Kidney (tissue), 14 donors: ENCODE data around the gene LHPP. TPM values are rescaled to one million over a fixed set of nuclear protein-coding genes. Genes with fewer than 3 reads are reported as not detected.
A peak's percentile ranks its signal among the peaks of the same experiment; 100 is the strongest.

Experiments used
- DNase-seq, 5 donors: peaks; one replicate each; pipeline ENCODE4 v3.0.0-alpha.2; 2013 to 2020
- FAIRE-seq: peaks from 2 replicates; lab custom pipeline; 2012; peaks lifted over from hg19 to GRCh38; lab: Jason Lieb, UNC
- H3K27ac ChIP-seq, 2 donors: one replicate each; pipeline ENCODE4 v1.7.0; 2013; ENCODE audit warnings: low read depth in 2 of 2, low read length in 2 of 2, inconsistent platforms in 1 of 2
- H3K27me3 ChIP-seq: one replicate; pipeline ENCODE4 v1.7.1; 2013; ENCODE audit warnings: low read length, inconsistent platforms; ENCODE audit not compliant: control insufficient read depth, insufficient read depth
- H3K36me3 ChIP-seq, 3 donors: one replicate each; pipeline versions ENCODE4 v1.7.0 to v1.7.1; 2013; ENCODE audit warnings: low read length in 3 of 3, control low read depth in 1 of 3, inconsistent platforms in 1 of 3; ENCODE audit not compliant: insufficient read depth in 3 of 3, control insufficient read depth in 2 of 3
- H3K4me1 ChIP-seq, 3 donors: one replicate each; pipeline versions ENCODE4 v1.7.0 to v1.7.1; 2013; ENCODE audit warnings: low read length in 3 of 3, inconsistent platforms in 1 of 3, low read depth in 1 of 3; ENCODE audit not compliant: control insufficient read depth in 2 of 3, insufficient read depth in 2 of 3
- H3K4me3 ChIP-seq, 3 donors: one replicate each; pipeline versions ENCODE4 v1.7.0 to v1.8.1; 2013; ENCODE audit warnings: low read length in 3 of 3, control low read depth in 1 of 3, inconsistent platforms in 1 of 3
- H3K9ac ChIP-seq, 3 donors: one replicate each; pipeline versions ENCODE4 v1.7.0 to v1.7.1; 2013; ENCODE audit warnings: low read length in 3 of 3, control low read depth in 1 of 3, inconsistent platforms in 1 of 3
- H3K9me3 ChIP-seq, 3 donors: one replicate each; pipeline versions ENCODE4 v1.7.0 to v1.7.1; 2013; ENCODE audit warnings: low read length in 3 of 3, control low read depth in 1 of 3, inconsistent platforms in 1 of 3; ENCODE audit not compliant: control insufficient read depth in 2 of 3, insufficient read depth in 1 of 3
- intact Hi-C: fragments of 100-400 bp; cut with DNase I; formaldehyde crosslinking; loops from one replicate; pipeline ENCODE4 v1.11.1; 2022
- polyA plus RNA-seq: library from polyadenylated mRNA; stranded (reverse); fragments of 350-450 nt; fragmentation: Illumina TruSeq; extraction: RNeasy Lipid Tissue Mini Kit (QIAGEN cat#74804); gene quantifications from one replicate; pipeline ENCODE4 v1.2.3, GENCODE V29; 2014; ENCODE audit warnings: low read depth, low replicate concordance; ENCODE audit not compliant: insufficient read depth
- total RNA-seq: library from RNA; stranded (reverse); fragmentation: NEBNext Ultra II Directional; extraction: Animal tissue kit (Norgen Biotek cat#: 25700); gene quantifications from one replicate; pipeline ENCODE4 v1.2.1, GENCODE V29; 2021
- TF ChIP-seq, protein P1 (sequence below): IDR thresholded peaks from 3 replicates; pipeline ENCODE4 v1.5.1; 2012; ENCODE audit warnings: mild to moderate bottlenecking, moderate library complexity, borderline replicate concordance; ENCODE audit not compliant: insufficient read depth; ENCODE audit errors: extremely low read depth
- donor health status: control.
- donor health status: control.
- donor health status: control.
- donor health status: control.
- donor health status: control.
- donor health status: DM: yes; HTN: yes; CAD: no.
- donor health status: Normal renal cell carcinoma (clear cell type).

The LHPP gene
- total and polyA plus RNA-seq, 2 donors from 2014 or later: 16.6 to 52.5 TPM

DNA sequence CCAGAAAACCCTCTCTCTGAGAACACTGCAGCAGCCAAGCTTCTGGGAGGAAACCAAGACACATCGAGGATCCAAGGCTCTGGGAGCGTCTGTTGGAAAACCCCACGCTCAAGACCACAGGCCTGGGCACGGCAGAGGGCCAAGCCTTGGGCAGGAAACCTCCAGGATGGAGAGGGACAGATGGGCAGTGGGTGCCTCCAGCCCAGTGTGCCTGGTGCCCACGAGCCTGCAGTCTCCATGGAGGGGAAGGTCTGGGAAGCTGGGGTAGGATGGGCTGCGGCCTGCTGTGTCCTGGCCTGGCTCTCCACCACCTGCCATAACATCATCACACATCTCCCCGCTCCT, 186.5 kb downstream of the LHPP start:
- TF ChIP-seq, protein P1, sequence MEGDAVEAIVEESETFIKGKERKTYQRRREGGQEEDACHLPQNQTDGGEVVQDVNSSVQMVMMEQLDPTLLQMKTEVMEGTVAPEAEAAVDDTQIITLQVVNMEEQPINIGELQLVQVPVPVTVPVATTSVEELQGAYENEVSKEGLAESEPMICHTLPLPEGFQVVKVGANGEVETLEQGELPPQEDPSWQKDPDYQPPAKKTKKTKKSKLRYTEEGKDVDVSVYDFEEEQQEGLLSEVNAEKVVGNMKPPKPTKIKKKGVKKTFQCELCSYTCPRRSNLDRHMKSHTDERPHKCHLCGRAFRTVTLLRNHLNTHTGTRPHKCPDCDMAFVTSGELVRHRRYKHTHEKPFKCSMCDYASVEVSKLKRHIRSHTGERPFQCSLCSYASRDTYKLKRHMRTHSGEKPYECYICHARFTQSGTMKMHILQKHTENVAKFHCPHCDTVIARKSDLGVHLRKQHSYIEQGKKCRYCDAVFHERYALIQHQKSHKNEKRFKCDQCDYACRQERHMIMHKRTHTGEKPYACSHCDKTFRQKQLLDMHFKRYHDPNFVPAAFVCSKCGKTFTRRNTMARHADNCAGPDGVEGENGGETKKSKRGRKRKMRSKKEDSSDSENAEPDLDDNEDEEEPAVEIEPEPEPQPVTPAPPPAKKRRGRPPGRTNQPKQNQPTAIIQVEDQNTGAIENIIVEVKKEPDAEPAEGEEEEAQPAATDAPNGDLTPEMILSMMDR: no peak
- no peak for FAIRE-seq
- no peaks in the 10 kb centered on the region for H3K27me3 ChIP-seq
- H3K27ac ChIP-seq: peak overlapping the region; percentile 57 to 67
- H3K4me1 ChIP-seq: peaks cover 0 to 56% (median 31%) of the 10 kb centered on the region in 3 donors
- no peak overlapping the region for H3K9ac ChIP-seq
- intact Hi-C loops: no loop called here
- H3K36me3 ChIP-seq: peaks cover 0 to 5% (median 2%) of the 10 kb centered on the region in 3 donors
- no peaks in the 10 kb centered on the region for H3K9me3 ChIP-seq
- no peak overlapping the region for H3K4me3 ChIP-seq
- peak in 1 of 5 donors; percentile 64 for DNase-seq

DNA sequence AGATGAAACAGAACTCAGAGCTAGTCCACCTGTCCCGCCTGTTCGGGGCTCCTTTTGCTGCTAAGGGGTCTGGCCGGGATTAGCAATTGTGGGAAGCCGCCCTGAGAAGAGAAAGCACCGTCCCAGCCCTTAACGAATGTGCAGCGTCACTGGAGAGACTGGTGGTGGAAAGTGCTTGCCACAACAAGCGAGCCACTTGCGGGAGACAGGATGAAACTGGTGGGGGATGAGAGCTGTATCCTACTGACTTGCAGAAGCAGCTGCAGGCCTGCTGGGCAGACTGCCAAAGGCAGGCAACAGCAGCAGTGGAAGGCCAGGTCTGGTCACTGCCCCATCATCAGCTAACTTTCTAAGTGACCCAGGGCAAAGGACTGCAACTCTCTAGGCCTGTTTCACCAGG, 187.1 kb downstream of the LHPP start:
- H3K9me3 ChIP-seq: no peaks in the 10 kb centered on the region
- H3K9ac ChIP-seq: no peak overlapping the region
- DNase-seq: peak in 4 of 5 donors; percentile 24 to 90 (median 56)
- H3K27ac ChIP-seq: peak overlapping the region in 1 of 2 donors; percentile 57
- no peak overlapping the region for H3K4me3 ChIP-seq
- FAIRE-seq: no peak
- TF ChIP-seq, protein P1: no peak
- H3K4me1 ChIP-seq: peaks cover 0 to 61% (median 35%) of the 10 kb centered on the region in 3 donors
- H3K27me3 ChIP-seq: no peaks in the 10 kb centered on the region
- intact Hi-C loops: no loop called here
- H3K36me3 ChIP-seq: peaks cover 0 to 5% (median 2%) of the 10 kb centered on the region in 3 donors

DNA sequence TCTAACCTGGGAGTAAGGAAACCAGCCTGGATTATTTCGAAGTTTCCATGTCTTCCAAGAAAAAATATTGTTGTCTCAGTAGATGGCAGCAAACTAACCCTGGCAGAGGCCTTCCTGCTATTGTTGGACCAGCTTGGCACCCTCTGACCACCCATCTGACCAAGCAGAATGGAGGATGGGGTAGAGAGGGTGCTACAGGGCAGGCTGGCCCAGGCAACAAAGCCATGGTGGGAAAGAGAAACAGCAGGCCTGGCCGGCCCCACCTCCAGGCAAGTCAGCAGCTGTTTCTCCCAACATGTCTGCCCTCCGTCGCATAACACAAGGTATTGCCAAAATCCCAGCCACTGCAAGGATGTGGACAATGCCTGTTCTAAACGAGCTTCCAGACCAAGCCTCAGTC, 187.6 kb downstream of the LHPP start:
- DNase-seq: peak in 1 of 5 donors; percentile 76
- Histone ChIP-seq H3K36me3 (peaks cover 0 to 5% (median 2%) of the 10 kb centered on the region in 3 donors), H3K4me3 (no peak overlapping the region), H3K9ac (no peak overlapping the region), H3K4me1 (peaks cover 0 to 65% (median 40%) of the 10 kb centered on the region in 3 donors), H3K9me3 (no peaks in the 10 kb centered on the region), H3K27ac (peak overlapping the region; percentile 44 to 57), H3K27me3 (no peaks in the 10 kb centered on the region)
- intact Hi-C loops: no loop called here
- no peak for FAIRE-seq
- TF ChIP-seq, protein P1: no peak

DNA sequence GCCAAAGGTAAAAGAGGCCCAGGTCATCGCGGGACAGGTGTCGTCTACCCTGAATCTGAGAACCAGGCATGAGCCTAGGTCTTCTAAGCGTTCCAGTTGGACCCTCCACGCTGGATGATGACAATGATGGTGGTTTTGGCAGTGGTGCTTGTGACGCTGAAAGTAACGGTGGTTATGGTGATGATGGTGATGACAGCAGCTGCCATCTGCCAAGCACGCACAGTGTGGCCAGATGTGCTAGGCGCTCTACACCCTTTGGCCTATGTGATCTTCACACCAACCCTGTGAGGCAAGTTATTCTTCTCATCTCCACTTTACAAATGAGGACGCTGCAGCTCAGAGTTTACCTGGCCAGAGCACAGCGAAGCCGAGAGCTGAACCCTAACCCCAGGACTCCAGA, 188.6 kb downstream of the LHPP start:
- no peaks in the 10 kb centered on the region for H3K27me3 ChIP-seq
- DNase-seq (peak in 1 of 5 donors; percentile 32), FAIRE-seq (no peak)
- H3K36me3 ChIP-seq: peaks cover 0 to 5% (median 2%) of the 10 kb centered on the region in 3 donors
- H3K4me1 ChIP-seq: peaks cover 0 to 64% (median 40%) of the 10 kb centered on the region in 3 donors
- TF ChIP-seq, protein P1: no peak
- H3K9me3 ChIP-seq: no peaks in the 10 kb centered on the region
- intact Hi-C loops: no loop called here
- no peak overlapping the region for H3K27ac ChIP-seq
- H3K4me3 ChIP-seq: no peak overlapping the region
- no peak overlapping the region for H3K9ac ChIP-seq
